ENCODE data around the gene SLC29A2. TPM values are rescaled to one million over a fixed set of nuclear protein-coding genes. Genes with fewer than 3 reads are reported as not detected.

SLC29A2 gene
- total and polyA plus RNA-seq, 2 of the 8 experiments (the other 6 are each of a cell fraction or from before 2014, with no cell fraction given): 29.3 to 31.6 TPM

GRCh38 chr11:66415423-66415822, 43.9 kb upstream of the SLC29A2 start:
- peak overlapping the region; percentile 81; the same call in 1 of the 2 replicates for H2BK20ac ChIP-seq (ENCODE audit: low read length)
- H2BK120ac ChIP-seq (replicated peaks; ENCODE audit: low read depth, low read length): no peak overlapping the region
- H3K4ac ChIP-seq (replicated peaks; ENCODE audit: insufficient read length, low read depth, low read length): no peak overlapping the region
- H3K79me2 ChIP-seq (ENCODE audit: control insufficient read depth in 1 of 2, insufficient read depth in 2 of 2, low read length in 2 of 2): no peaks in the 10 kb centered on the region
- H3K79me1 ChIP-seq (ENCODE audit: low read depth, low read length): no peaks in the 10 kb centered on the region
- no peak overlapping the region for H2AK5ac ChIP-seq (ENCODE audit: low read depth, low read length)
- peaks cover 6 to 17% (median 15%) of the 10 kb centered on the region in 4 experiments for H3K27me3 ChIP-seq (replicated peaks in 1 of 4; ENCODE audit: control insufficient read depth in 3 of 4, extremely low read depth in 1 of 4, insufficient read depth in 3 of 4, low read length in 3 of 4)
- no peak overlapping the region for H4K8ac ChIP-seq (ENCODE audit: extremely low read depth, insufficient read depth, low read length)
- H3K9ac ChIP-seq (replicated peaks in 1 of 4; ENCODE audit: extremely low read depth in 1 of 4, low read depth in 3 of 4, low read length in 3 of 4): no peak overlapping the region
- H3K56ac ChIP-seq (replicated peaks; ENCODE audit: insufficient read length, low read depth, low read length): no peak overlapping the region
- H2BK5ac ChIP-seq (ENCODE audit: low read depth, low read length): no peak overlapping the region
- no peaks in the 10 kb centered on the region for H3K36me3 ChIP-seq (ENCODE audit: control insufficient read depth in 2 of 4, insufficient read depth in 4 of 4, low read length in 3 of 4)
- WGBS, 2 experiments (ENCODE audit: extremely low coverage in 1 of 2, insufficient coverage in 1 of 2, insufficient read length in 1 of 2, insufficient replicate concordance in 2 of 2, low coverage in 1 of 2, low lambda C conversion rate in 2 of 2, missing lambda C conversion rate in 1 of 2): 91% methylated on average over 2 of the region's 2 CpGs; no CpG with 5 or more reads in 1 of the 2 experiments
- no peak overlapping the region for H3K4me3 ChIP-seq (ENCODE audit: extremely low read depth in 1 of 4, insufficient read depth in 2 of 4, low read depth in 3 of 4, low read length in 4 of 4)
- H3K18ac ChIP-seq (ENCODE audit: extremely low read depth, low read length): 0 out of 2 replicates have a peak overlapping the region, but pooled peaks have one; percentile 24
- H2BK15ac ChIP-seq (ENCODE audit: low read length): peak overlapping the region; percentile 54; the same call in 1 of the 2 replicates
- POLR2A ChIA-PET (ENCODE audit: partially characterized antibody): interaction anchor here (0.7 to 3.9 kb wide), 6 partner anchors 10 to 321 kb away, joined by 3 to 13 read pairs (median 3); partner anchors contain the start of genes MRPL11 and SLC29A2
- H4K20me1 ChIP-seq (replicated peaks in 1 of 2; ENCODE audit: control insufficient read depth in 1 of 2, insufficient read depth in 2 of 2, low read length in 2 of 2): peaks cover 7 to 13% of the 10 kb centered on the region in 2 experiments
- H2BK12ac ChIP-seq (ENCODE audit: low read depth, low read length): no peak overlapping the region
- peaks cover 4% of the 10 kb centered on the region for H3K23me2 ChIP-seq (ENCODE audit: low read depth, low read length)
- peaks cover 13 to 40% (median 24%) of the 10 kb centered on the region in 4 experiments for H3K4me1 ChIP-seq (replicated peaks in 1 of 4; ENCODE audit: control insufficient read depth in 3 of 4, insufficient read depth in 4 of 4, low read length in 3 of 4)
- H3K14ac ChIP-seq (ENCODE audit: insufficient read length): no peak overlapping the region
- H4K91ac ChIP-seq (replicated peaks; ENCODE audit: insufficient read length, low read length): no peak overlapping the region
- H3K9me3 ChIP-seq (ENCODE audit: insufficient read depth in 2 of 2, low read depth in 1 of 2, low read length in 1 of 2): no peaks in the 10 kb centered on the region
- H3K23ac ChIP-seq (ENCODE audit: insufficient read length): no peak overlapping the region
- H4K5ac ChIP-seq (ENCODE audit: insufficient read length, low read depth, low read length): no peak overlapping the region
- DNase-seq (ENCODE audit: low read depth in 1 of 2, low spot score in 2 of 2): no peak
- no peak overlapping the region for H2AFZ ChIP-seq (ENCODE audit: low read length)
- no peak overlapping the region; a peak in 1 of 4 replicates for H3K4me2 ChIP-seq (ENCODE audit: insufficient read depth in 1 of 2, low read depth in 2 of 2, low read length in 2 of 2)
- H3K27ac ChIP-seq (ENCODE audit: low read depth, low read length): no peak overlapping the region
- CTCF ChIA-PET (ENCODE audit: partially characterized antibody): interaction anchor here (0.7 to 13.2 kb wide), 10 partner anchors 9 to 134 kb away, joined by 3 to 259 read pairs (median 3); partner anchors contain the start of gene MRPL11
- no peak for FAIRE-seq
- no peak for TF ChIP-seq SIRT6 (IDR thresholded peaks at IDR 0.05; ENCODE audit: low read length)
- no peak for TF ChIP-seq NANOG (IDR thresholded peaks at IDR 0.05; ENCODE audit: insufficient read depth, low read depth, low read length, poor library complexity, severe bottlenecking)
- TF ChIP-seq CHD1 (IDR thresholded peaks at IDR 0.05; ENCODE audit: low read depth, low read length): no peak
- TF ChIP-seq MAFK (IDR thresholded peaks at IDR 0.05; ENCODE audit: low read depth, low read length): no peak
- no peak for TF ChIP-seq HDAC2 (IDR thresholded peaks at IDR 0.05; ENCODE audit: borderline replicate concordance in 1 of 2, low read depth in 2 of 2, low read length in 2 of 2)
- no peak for TF ChIP-seq BRCA1 (IDR thresholded peaks at IDR 0.05; ENCODE audit: low read depth, low read length)
